ENCODE measurements around the gene ARMC7. TPM values are rescaled to one million over a fixed set of nuclear protein-coding genes. Genes with fewer than 3 reads are reported as not detected.

The ARMC7 gene
- total and polyA plus RNA-seq, 2 of the 4 experiments (the other 2 are of a cell fraction), result 1.8 to 6.9 TPM

DNA sequence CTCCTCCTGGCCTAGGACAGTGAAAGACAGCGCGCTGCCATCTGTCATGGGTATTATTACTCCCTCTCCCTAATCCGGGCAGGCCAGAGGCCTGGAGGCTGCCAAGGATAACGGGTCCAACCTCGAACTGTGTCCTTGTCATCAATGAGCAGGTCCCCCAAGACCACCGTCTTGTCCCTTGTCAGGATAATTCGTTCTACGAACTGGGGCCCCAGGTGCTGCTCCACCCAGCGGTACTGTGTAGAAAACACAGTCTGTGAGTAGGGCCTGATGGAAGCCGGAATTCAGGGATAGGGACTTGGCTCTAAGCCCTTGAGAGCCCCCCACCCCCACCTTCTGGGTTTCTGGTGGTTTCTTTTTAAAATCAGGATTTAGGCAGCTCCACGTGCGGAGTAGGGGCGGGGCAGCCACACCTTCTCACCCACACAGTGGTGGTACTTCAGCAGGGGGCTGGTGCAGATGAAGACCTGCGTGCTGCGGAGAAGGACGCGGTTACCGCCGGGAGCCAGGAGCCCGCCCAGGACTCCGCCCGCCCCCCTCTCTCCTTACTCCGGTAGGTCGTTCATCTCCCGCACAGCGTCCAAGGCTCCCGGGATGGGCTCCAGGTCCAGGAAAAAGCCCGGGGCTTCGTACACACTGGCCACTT is 21.0 kb downstream of the ARMC7 start:
- dilution Hi-C loops (cut with HindIII; ENCODE audit: low sequenced_read_pairs, unreplicated experiment), result no loop called here
- Histone ChIP-seq H4K8ac (ENCODE audit: low read depth in 2 of 2, low read length in 2 of 2) (peak overlapping the region; percentile 80 to 92; a peak in 3 of 4 replicates), H2AK9ac (replicated peaks; ENCODE audit: low read depth, low read length, poor library complexity) (peak overlapping the region; percentile 26), H3K56ac (ENCODE audit: extremely low read depth, insufficient read depth, low read length) (no peak overlapping the region), H3K4me1 (ENCODE audit: control insufficient read depth, insufficient read depth, low read length) (no peaks in the 10 kb centered on the region; the same call in 1 of the 2 replicates), H3K23ac (ENCODE audit: low read depth, low read length) (peak overlapping the region; percentile 78), H2BK15ac (ENCODE audit: low read depth, low read length) (0 out of 3 replicates have a peak overlapping the region, but pooled peaks have one; percentile 8), H2BK120ac (ENCODE audit: low read depth, low read length) (no peak overlapping the region), H3K14ac (replicated peaks; ENCODE audit: low read depth, low read length) (peak overlapping the region; percentile 56; the same call in 1 of the 2 replicates), H2BK5ac (ENCODE audit: low read depth, low read length, poor library complexity, severe bottlenecking) (peak overlapping the region; percentile 61), H3K9me1 (ENCODE audit: insufficient read depth, low read length) (peaks cover 17% of the 10 kb centered on the region; the same call in 1 of the 2 replicates), H3K9me3 (ENCODE audit: control insufficient read depth, insufficient read depth, low read length) (no peaks in the 10 kb centered on the region), H4K5ac (ENCODE audit: low read depth, low read length) (peak overlapping the region; percentile 21), H3K4me2 (ENCODE audit: low read depth, low read length) (peak overlapping the region; percentile 83), H2AK5ac (ENCODE audit: low read depth, low read length) (peak overlapping the region; percentile 71), H3K9ac (ENCODE audit: low read depth, low read length) (peak overlapping the region; percentile 85), H3K4ac (ENCODE audit: low read depth, low read length) (peak overlapping the region; percentile 49), H3K4me3 (ENCODE audit: insufficient read depth, low read depth, low read length) (peak overlapping the region; percentile 91), H3K27me3 (ENCODE audit: control insufficient read depth, insufficient read depth, low read length) (no peaks in the 10 kb centered on the region), H2AFZ (replicated peaks; ENCODE audit: low read length, poor library complexity) (peak overlapping the region; percentile 95), H3K18ac (ENCODE audit: low read depth, low read length) (no peak overlapping the region; the same call in 1 of the 2 replicates), H3K27ac (ENCODE audit: insufficient read depth, low read length) (peak overlapping the region; percentile 87), H3K36me3 (ENCODE audit: control insufficient read depth, insufficient read depth, low read length) (peaks cover 19% of the 10 kb centered on the region), H3K79me1 (ENCODE audit: low read depth in 1 of 2, low read length in 2 of 2) (peaks cover 5 to 61% of the 10 kb centered on the region in 2 experiments), H4K20me1 (ENCODE audit: insufficient read depth, low read length) (peaks cover 12% of the 10 kb centered on the region), H4K91ac (ENCODE audit: insufficient read depth, low read depth, low read length) (peak overlapping the region; percentile 25; the same call in 1 of the 2 replicates), H2BK20ac (ENCODE audit: low read depth, low read length) (no peak overlapping the region)
- DNase-seq (peak; percentile 58), ATAC-seq (ENCODE audit: low read depth) (peak; percentile 49)
- in situ Hi-C loops (cut with MboI; ENCODE audit: low sequenced_read_pairs), result no loop called here
- ChIA-PET POLR2A (ENCODE audit: unreplicated experiment) (no interaction called here), CTCF (interaction anchor here (0.6 to 1.9 kb wide), 3 partner anchors 17 to 50 kb away, joined by 4 to 10 read pairs (median 7); no protein-coding TSS in a partner anchor)
- TF ChIP-seq CTCF (conservative IDR thresholded peaks at IDR 0.05; ENCODE audit: low read depth, low read length), result peak; percentile 56
- TF ChIP-seq RFX5 (IDR thresholded peaks at IDR 0.05; ENCODE audit: low read depth, low read length), result no peak
- peak; percentile 41 for TF ChIP-seq SMC3 (IDR thresholded peaks at IDR 0.05; ENCODE audit: low read depth, low read length)
- TF ChIP-seq MAZ (IDR thresholded peaks at IDR 0.05; ENCODE audit: borderline replicate concordance, low read depth, low read length), result no peak
- no peak for TF ChIP-seq CEBPB (IDR thresholded peaks at IDR 0.05; ENCODE audit: low read depth, low read length)
- TF ChIP-seq RAD21 (IDR thresholded peaks at IDR 0.05; ENCODE audit: low read length), result peak; percentile 35; the same call in 1 of the 2 replicates
- TF ChIP-seq BHLHE40 (IDR thresholded peaks at IDR 0.05; ENCODE audit: low read depth, low read length), result peak; percentile 47; the same call in 1 of the 2 replicates
- TF ChIP-seq MXI1 (IDR thresholded peaks at IDR 0.05; ENCODE audit: borderline replicate concordance, low read depth, low read length), result peak; percentile 61; the same call in 1 of the 2 replicates
- no peak for TF ChIP-seq CHD1 (IDR thresholded peaks at IDR 0.05; ENCODE audit: low read depth, low read length)
- intact Hi-C loops (cut with micrococcal nuclease), result no loop called here
- BruUV-seq (replicated peaks), result no TSS peak
- WGBS, 2 experiments (ENCODE audit: extremely low coverage in 2 of 2, insufficient read length in 1 of 2), result 0% methylated on average over 11 of the region's 29 CpGs; no CpG with 5 or more reads in 1 of the 2 experiments
